NT2/D1 (cell line): ENCODE results near the gene DRICH1.

Experiments
- YY1 ChIP-seq: IDR thresholded peaks from 2 replicates; pipeline ENCODE4 v1.6.1; 2011; ENCODE audit not compliant: insufficient read length, insufficient read depth
- ZNF274 ChIP-seq: IDR thresholded peaks from 2 replicates; pipeline ENCODE4 v1.6.1; 2011; ENCODE audit warnings: mild to moderate bottlenecking, low read depth, low read length

- TF ChIP-seq ZNF274 (no peak), YY1 (no peak)
Observed at GRCh38 chr22:23591201-23591791, 40.8 kb downstream of the DRICH1 start.
